ENCODE results near the gene CLCNKA.
"Not testable (repeated sequence)": the region's sequence is repeated elsewhere in the genome, so short reads cannot be mapped to it uniquely, and the experiment has no call there.

Gene CLCNKA

DNA sequence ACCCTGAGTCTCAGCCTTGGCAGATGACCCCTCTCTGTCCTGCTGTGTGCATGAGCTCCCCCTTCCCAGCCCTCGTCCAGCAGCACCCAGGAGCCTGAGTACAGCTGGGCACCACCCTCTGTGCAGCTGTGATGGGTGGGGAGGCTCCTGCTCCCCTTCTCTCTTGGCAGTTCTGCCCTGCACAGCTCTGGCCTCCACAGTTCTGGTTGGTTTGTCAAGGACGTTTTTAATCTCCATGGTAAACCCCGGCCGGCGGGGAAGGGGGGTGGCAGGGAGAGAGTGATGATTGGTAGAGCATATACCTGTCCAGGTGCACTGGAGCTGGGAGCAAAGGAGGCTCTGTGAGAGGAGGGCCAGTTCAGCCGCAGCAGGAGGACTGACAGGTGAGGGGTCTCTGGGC is at the start of gene CLCNKA:
Gene CLCNKA (plus strand): TSS at position 356 of the 400 bp plus-strand sequence. CDS start 584 bp downstream, outside the sequence.
- no peak for DNase-seq

DNA sequence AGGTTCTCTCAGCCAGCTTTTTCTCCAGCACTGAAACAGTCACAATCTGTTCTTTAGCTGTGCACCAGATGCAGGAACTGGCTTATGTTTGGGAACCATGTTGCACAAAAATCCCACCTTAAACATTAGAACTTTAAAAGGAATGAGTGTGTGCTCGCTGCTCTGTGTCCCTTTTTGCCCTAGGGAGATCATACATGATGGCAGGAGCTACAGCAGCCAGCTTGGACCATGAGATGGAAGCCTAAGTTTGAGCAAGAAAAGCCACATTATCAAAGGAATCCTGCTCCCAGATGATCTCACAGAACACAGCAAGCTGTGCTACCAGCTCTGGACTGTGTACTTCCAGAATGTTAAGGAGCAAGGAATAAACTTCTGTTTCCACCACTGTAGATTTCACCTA is 49.4 kb upstream of the CLCNKA start:
- no peak for DNase-seq

DNA sequence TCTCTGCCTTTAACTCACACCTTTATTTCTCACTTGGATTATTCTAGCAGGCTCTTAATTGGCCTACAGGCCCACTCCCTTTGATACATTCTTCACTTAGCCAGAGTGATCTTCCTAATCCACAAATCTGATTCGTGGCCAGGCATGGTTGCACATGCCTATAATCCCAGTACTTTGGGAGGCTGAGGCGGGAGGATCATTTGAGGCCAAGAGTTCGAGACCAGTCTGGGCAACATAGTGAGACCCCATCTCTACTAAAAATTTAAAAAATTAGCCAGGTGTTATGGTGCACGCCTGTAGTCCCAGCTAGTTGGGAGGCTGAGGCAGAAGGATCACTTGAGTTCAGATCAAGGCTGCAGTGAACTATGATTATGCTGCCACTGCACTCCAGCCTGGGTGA is 48.1 kb upstream of the CLCNKA start:
- DNase-seq, result no peak

DNA sequence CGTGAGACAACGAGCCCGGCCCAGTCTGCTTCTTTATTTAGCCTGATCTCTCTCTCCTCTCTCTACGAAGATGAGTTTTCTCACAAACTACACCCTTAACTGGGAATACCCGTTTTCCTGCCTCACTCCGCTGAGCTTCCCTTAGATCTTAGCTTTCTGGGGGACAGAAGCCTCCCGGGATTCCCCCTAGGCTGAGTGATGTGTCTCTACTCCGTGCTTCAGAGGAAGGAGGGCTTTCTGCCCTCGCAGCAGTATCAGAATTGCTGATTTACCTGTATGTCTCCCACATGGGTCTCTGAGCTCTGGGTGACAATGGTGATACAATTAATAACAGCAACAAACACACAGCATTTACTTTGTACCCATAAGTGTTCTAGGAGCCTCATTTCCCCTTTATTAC is 47.0 kb upstream of the CLCNKA start:
- no peak for DNase-seq

DNA sequence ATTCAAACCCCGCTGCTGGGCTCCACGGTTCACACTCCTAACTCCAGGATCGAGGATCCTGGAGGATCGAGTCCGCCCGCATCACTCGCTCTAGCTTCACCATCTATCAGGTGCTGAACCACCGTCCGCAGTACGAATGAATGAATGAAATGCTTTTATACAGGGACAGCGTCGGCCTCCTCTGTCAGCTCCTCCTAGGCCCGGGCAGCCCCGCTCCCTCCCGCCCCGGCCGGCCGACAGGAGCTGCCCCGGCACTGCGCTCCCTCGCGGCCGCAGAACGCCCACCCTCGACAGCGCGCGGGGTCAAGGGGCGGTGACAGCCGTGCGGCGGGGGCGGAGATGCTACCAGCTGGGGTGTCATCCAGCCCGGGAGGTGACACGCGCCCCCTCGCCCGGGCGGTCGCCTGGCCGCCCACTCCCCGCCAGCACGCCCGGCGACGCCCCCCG is 46.5 kb upstream of the CLCNKA start:
- DNase-seq, result peak; percentile 86

DNA sequence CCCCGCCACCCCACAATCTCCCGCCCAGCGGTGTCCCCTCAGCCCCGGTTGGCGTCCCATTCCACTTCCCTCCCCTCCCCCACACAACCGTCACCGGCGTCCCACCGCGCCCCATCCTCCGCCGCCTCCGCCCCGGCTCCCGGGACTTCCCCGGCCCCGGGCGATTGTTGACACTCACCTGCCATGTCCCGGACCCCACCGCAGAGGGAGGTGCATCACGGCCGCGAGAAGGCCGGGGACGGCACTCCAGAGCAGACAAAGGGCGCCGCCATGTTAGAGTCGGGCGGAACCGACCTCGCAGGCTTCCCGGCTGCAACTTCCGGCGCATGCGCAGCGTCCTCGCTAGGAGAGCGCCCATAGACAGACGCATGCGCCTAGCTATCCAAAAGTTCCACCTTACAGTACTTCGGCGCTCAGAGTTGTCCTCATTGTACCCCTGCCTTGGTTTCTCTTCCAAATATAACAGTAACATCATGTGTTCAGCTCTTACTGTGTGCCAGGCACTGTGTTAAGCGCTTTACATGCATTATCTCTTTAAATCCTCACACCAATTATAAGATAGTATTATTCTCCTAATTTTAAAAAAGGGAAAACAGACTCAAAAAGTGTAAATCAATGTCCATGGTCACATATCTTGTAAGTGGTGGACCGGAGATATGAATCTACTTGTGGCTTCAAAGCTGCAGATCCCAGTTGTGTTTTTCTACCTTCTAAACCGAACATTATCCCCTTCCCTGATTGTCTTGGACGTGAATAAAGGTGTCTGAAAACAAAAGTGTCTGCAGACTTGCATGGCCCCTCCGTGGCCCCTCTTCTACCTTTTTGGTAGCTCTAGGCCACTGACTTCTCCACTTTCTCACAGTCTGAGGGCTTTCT is 45.8 kb upstream of the CLCNKA start, which contains the start of gene ZBTB17:
Gene ZBTB17 (minus strand): TSS at position 297 of the 876 bp plus-strand sequence. CDS start 27,606 bp downstream, outside the sequence.
- peak; percentile 97 for DNase-seq

DNA sequence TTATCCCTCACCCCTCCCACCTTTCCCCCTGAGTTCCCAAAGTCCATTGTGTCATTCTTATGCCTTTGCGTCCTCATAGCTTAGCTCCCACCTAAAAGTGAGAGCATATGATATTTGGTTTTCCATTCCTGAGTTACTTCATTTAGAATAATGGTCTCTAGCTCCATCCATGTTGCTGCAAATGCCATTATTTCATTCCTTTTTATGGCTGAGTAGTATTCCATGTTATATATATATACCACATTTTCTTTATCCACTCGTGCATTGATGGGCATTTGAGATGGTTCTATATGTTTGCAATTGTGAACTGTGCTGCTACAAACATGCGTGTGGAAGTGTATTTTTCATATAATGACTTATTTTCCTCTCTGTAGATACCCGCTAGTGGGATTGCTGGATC is 43.9 kb upstream of the CLCNKA start:
- not testable (repeated sequence) for DNase-seq

DNA sequence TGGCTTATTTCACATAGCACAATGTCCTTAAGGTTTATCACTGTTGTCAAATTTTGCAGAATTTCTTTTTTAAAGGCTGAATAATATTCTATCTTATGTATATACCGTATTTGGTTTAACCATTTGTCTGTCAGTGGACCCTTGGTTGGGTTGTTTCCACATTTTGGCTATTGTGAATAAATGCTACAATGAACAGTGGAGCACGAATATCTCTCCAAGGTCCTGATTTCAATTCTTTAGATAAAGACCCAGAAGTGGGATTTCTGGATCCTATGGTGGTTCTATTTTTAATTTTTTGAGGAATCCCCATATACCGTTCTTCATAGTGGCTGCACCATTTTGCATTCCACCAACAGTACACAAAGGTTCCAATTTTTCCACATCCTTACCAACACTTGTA is 40.2 kb upstream of the CLCNKA start:
- no peak for DNase-seq

DNA sequence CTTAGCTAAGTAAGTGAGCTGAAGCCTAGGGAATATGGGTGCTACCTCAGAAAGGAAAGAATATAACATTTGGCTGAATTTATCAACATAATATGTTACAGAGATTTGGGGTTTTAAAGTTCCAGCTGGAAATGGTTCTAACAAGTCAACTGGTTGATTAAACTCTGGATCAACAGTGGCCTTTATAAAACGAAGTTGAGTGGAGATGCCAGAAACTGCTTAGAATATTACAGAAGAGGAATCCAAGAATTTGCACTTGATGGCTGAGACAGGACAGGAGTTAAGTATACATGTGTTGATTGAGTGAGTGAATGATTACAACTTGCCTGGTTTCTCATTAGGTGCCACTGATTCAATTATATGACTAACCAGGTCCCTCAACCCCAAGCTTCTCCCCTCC is 38.6 kb upstream of the CLCNKA start:
- DNase-seq, result no peak

DNA sequence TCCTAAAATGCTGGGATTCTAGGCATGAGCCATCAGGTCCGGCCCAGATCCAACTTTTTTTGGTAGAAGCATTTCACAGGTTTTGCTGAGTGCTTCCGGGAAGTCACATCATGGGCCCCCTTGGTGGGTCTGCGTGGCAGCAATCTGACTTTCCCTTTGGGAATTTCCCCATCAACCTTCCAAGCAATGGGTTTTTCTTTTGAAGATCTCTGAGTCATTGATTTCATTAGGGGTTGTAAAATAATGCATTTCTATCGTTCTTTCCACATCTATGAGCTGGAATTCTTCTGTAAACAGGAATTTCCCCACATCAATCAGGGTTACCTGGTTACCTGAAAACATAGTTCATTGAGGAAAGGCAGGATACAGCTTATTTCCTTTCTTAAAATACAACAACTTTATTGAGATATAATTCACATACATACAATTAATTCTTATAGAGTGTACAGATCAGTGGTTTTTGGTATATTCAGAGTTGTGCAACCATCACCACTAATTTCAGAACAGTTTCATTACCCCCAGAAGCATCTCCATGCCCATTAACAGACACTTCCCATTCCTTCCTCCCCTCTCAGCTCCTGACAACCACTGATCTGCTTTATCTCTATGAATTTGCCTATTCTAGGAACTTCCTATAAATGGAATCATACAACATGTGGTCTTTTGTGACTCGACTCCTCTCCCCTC is 36.1 kb upstream of the CLCNKA start:
- DNase-seq, result peak; percentile 41

DNA sequence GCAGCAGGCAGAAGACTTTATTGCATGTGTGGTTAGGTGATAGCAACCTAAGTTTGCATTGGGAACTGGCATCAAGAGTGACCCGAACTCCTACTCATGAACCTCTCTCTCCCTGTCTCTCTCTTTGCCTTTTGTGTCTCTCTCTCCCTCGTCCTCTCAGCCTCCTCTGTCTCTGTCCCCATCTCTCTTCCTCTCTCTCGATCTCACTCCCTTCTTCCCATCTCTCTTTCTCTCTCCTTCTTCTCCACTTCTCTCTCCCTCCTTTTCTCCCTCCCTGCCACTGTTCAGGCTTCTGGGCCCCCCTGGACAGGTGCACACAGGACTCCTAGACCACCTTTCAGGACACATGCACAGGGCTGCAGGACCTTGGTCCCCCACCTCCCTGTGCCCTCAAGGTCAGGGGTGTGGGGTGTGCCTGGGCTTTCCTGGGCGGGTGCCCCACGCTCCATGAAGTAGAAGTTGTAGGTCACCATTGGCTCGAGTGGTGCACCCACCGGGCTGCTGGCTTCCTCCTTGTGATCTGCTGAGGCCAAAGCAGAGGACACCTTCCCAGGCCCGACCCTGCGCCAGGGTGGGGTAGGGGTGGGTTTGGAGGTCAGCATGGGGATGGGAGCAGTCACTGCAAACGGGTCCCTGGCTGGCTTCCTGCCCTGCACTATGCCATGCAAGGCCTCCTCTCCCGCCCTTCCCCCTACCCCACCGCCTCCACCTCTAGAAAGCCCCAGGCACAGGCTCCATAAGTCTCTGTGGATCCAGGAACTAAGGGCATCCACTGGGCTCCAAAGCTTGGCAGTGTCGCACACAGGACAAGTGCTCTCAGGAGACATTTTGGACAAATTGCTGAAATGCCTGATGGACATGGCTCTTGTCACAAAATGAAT is 32.7 kb upstream of the CLCNKA start:
- no peak for DNase-seq

DNA sequence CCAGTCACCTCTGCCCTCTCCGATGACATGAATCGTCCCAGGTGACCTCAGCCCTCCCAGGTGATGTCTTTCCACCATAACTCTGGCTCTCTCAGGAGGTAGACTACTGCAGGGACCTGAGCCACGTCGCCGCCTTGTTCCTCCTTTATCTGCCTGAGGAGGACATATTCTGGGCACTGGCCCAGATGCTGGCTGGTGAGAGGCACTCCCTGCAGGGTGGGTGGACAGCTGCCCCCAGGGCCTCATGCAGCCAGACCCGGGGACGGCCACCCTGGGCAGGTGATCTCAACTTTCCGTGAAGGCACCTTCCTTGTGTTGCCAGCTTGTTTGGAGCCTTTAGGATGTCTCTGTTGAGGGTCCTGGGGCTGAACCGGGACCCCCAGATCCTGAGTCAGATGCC is 32.1 kb upstream of the CLCNKA start:
- DNase-seq, result no peak

DNA sequence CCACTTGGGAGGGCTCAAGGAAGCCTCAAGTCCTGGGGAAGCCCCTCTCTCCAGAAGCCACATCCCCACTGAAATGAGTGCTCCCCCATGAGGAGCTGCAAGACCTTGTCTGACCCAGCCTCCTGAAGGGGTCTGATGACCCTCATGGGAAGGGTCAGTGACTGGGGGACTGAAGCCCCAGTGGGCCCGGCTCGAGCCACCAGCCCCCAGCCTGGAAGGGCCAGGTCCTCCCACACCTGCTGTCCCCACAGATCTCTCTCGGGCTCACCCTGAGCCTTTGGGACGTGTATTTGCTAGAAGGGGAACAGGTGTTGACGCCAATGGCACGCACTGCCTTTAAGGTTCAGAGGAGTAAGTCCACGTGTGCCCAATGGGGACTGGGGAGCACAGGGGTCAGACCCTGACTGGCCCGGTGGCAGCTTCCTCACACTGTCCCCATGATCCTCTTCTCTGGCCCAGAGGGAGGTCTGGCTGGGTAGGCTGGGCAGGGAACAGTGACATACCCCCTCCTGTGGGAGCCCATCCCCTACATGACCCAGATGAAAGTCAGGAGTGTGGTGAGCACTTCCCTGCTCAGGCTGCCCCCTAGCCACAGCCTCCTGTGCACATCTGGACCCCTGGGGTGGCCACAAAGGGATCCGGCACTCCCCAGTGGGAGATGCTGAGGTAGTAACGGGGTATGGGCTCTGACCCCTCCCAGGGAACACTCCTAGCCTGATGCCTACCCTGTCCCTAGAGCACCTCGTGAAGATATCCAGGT is 30.2 kb upstream of the CLCNKA start:
- no peak for DNase-seq

DNA sequence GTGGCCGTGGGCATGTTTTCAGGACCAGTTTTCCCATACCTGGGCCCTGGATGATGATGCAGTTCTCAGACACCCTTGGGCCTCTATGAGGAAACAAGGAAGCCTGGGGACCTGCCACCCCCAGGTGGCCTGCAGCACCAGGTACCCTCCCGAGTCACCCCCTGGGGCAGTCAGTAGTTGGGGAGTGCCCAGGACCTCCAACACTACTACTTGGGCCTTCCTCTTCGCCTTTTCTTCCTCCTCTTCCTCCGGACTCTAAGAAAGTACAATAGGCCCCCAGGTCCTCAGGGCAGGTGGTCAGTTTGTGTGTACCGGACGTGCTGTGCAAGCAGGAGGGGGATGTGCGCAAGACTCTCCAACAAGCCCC is 29.7 kb upstream of the CLCNKA start:
- no peak for DNase-seq

DNA sequence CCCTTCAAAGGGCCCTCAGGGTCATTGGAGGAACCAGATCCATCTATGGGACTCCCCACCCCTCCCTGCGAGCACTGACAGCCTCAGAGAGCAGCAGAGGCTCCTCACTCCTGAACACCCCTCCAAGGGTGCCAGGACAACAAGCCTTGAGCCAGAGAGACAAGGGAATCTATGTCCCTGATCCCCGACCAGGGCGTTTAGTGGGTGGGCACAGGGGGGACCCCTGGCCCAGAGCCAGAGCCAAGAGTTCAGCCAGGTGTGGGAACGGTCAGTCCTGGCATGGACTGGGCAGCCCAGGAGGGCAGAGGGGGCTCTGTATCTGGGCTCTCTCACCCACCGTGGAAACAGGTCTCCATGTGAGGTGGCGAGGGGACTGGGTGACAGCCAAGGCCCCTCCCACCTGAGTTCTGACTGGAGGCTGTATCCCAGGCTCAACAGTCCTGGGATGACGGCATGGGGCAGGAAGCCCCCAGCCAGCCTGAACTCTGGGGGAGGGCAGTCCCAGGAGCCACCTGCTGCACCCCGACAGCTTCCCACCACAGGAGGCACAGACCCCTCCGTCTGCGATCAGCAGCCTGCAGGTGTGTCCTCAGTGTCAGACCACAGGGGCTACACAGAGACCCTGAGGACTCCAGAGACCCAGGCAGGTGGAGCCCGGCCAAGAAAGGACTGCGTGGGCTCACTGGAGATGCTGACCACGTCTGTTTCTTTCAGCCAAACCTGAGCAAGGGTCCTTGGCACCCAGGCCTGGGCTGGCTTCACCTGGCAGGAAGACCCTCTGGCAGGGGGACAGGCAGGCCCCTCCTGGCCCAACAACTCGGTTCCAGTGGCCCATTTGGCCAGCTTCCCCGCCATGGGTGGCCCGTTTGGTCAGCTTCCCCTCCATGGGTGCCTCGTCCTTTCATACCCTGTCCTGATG is 29.0 kb upstream of the CLCNKA start:
- DNase-seq, result no peak

DNA sequence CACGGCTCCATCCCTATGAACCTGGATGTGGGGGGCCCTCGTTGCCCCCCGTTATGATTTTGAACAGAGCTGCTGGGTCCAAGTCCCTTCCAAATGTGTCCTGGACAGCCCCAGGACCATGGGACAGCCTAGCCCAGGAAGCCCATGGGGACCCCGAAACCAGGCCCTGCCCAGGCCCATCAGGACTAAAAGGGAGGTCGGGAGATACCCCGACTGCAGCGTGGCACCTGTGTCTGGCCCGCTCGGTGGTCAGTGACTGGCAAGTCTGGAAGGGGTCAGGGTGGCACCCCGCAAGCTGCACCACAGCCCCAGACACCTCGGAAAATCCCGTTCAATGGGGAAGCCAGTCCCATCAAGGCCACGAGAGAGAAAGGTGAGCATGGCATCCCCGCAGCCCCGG is 28.2 kb upstream of the CLCNKA start:
- DNase-seq, result no peak

DNA sequence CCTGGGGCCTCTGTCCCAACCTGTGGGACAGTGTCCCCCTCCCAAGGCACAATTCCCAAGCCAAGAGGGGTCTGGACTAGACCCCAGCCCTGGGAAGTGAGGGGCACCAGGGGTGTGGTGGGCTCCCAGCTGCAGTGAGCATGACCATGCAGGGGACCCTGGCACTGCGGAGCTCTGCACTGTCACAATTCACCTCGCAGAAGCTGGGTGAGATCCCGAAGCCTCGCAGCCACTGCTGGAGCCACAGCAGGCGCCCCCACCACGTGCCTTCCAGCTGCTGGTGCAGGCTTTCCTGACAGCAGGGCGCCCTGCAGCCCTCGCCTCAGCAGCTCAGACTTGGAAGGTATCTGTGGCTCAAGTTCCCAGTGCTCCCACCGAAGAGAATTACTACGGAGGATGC is 27.8 kb upstream of the CLCNKA start:
- no peak for DNase-seq

DNA sequence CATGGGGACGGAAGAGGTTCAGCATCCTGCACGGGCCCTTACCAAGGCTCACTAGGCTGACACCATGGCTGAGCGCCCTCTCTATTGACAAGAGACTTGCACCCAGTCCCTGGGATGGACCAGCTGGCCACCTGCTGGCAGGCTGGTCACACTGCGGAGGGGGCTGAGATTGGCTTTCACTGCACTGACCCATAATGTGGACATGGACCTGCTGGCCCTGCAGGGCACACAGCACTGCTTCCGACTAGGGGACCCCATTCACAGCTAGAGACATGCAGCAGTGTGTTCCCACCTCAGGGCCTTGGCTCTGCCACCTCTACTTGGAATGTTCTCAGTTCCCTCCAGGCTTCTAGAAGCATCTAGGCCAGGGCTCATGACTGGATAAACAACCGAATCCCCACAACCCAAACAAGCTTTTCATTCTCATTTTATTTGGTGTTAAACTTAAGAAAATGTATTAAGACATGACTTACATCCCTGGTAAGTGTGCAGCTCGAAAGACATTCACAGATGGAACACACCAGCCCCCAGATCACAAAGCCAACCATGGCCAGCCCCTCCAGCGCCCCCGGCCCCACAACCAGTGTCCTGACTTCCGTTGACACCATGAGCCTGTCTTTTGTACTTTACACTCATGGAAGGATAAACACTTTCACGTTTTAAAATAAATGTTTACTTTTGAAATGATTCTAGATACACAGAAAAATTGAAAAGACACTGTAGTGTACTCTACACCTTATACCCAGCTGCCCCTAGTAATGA is 27.1 kb upstream of the CLCNKA start:
- DNase-seq, result peak; percentile 74

DNA sequence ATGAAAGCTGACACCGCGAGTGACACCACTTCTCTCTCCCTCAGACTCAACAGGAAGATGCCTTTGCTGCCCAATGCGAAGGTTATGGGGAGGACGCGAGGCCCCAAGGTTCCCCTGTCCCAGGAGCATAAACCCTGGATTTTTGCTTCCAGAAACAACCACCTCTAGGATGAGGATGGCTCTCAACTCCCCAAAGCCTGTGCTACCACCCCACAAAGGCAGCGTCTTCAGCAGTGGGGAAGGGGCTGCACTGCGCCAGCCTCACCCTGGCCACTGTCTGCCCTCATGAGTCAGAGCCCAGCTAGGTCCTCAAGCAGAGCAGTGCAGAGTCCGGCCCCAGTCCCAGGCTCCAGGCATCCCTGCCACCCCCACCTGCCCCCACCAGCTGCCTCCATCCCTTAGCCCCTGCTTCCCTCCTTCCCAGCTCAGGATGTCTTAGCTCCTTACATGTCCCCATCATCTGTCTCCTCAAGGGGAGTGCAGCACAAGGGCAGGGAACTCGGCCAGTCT is 24.7 kb upstream of the CLCNKA start:
- no peak for DNase-seq

DNA sequence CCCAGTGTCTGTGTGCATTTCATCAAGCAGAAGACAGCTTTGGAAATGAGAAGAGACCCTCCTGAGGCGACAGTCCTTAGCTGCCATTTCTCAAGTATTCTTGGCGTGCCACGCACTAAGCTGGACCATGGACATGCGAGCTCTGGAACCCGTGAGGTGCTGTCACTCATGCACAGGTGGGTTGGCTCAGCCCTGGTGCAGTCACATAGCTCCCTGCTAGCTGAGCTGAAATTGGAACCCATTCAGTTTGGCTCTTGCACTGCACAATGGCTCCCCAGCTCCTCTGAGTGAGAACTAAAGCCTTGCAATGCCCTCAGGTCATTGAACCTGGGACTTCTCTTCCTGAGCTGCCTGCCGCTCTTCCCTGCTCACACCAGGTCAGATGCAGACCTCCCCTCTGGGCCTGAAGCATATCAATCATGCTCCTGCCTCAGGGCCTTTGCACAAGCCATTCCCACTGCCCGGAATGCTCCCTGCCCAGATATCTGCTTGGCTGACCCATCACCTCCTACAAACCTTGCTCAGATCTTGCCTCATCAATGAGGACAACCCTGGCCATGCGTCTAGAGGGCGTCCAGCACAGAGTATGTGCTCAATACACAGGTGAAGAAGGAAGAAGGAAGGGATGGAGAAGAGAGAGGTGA is 24.1 kb upstream of the CLCNKA start:
- no peak for DNase-seq
